Transverse colon (tissue), 3 donors: ENCODE results near the gene SNRPA.
"Not testable (repeated sequence)": the region's sequence is repeated elsewhere in the genome, so short reads cannot be mapped to it uniquely, and the experiment has no call there.

ENCODE experiments used
- CTCF ChIP-seq, 5 experiments: fragments of 200-600 bp in 3 of 5; fragments of 450-650 bp in 2 of 5; sonication (generic) in 3 of 5; IDR thresholded peaks; 1 replicate in 2 of 5; 2 replicates in 3 of 5; pipeline ENCODE4 v1.5.1; 2016 to 2017; ENCODE audit warnings: antibody characterized with exemption in 5 of 5, inconsistent platforms in 3 of 5, mild to moderate bottlenecking in 2 of 5, moderate library complexity in 1 of 5
- EP300 ChIP-seq: sonication (generic); formaldehyde crosslinking; IDR thresholded peaks from one replicate; pipeline ENCODE4 v1.6.1; 2017; ENCODE audit warnings: antibody characterized with exemption, low read depth

DNA sequence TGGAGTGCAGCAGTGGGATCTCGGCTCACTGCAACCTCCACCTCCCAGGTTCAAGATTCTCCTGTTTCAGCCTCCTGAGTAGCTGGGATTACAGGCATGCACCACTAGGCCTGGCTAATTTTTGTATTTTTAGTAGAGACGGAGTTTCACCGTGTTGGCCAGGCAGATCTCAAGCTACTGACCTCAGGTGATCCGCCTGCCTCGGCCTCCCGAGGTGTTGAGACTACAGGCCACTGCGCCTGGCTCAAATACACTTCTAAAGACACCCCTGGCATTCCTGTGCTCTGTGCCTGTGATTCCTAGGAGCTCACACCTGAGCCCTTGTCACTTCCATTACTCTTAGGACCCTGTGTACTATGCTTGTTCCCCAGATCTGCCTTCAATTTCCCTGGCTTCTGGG lies 61.6 kb downstream of the SNRPA start:
- not testable (repeated sequence) for TF ChIP-seq CTCF (IDR thresholded peaks at IDR 0.05); EP300
